Activated naive CD8-positive, alpha-beta T cell (primary cell): Measurements from ENCODE around the gene KLHL2.
"Not testable (repeated sequence)": the region's sequence is repeated elsewhere in the genome, so short reads cannot be mapped to it uniquely, and the experiment has no call there.

Source experiments
- H3K27ac Mint-ChIP-seq: one replicate; pipeline ENCODE4 v1.8.0; 2021; ENCODE audit warnings: mixed read lengths
- H3K27me3 Mint-ChIP-seq: one replicate; pipeline ENCODE4 v1.8.0; 2021; ENCODE audit warnings: mixed read lengths
- H3K36me3 Mint-ChIP-seq: one replicate; pipeline ENCODE4 v1.8.0; 2021; ENCODE audit warnings: mixed read lengths
- H3K4me1 Mint-ChIP-seq: one replicate; pipeline ENCODE4 v1.8.0; 2021; ENCODE audit warnings: low read depth, mixed read lengths
- H3K4me3 Mint-ChIP-seq: one replicate; pipeline ENCODE4 v1.8.0; 2021; ENCODE audit warnings: mild to moderate bottlenecking, mixed read lengths
- H3K9me3 Mint-ChIP-seq: one replicate; pipeline ENCODE4 v1.8.0; 2021; ENCODE audit warnings: low read depth, mixed read lengths

The KLHL2 gene

GRCh38 chr4:165238041-165238640, 30.8 kb downstream of the KLHL2 start:
- H3K4me3 Mint-ChIP-seq, H3K27ac Mint-ChIP-seq: not testable (repeated sequence)
- peaks cover 16% of the 10 kb centered on the region for H3K36me3 Mint-ChIP-seq

DNA sequence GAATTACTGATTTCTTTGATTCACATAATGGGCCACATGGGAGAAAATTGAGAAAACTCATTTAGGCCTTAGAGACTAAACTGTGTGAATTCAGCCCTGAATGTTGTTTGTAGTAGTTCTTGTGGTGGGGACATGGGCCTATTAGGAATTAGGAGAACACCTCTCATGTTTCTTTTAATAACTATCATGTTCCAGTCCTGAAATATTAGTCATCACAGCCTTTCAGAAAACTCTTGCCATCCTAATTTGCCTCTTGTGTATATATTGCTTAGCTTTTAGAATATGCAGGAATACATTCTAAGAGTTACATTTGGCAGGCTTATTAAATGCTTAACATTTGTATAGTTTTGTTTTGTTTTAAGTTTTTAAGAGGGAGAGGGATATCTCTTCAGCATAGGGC, 33.4 kb downstream of the KLHL2 start:
- peaks cover 27% of the 10 kb centered on the region for H3K36me3 Mint-ChIP-seq
- not testable (repeated sequence) for H3K27ac Mint-ChIP-seq, H3K9me3 Mint-ChIP-seq, H3K4me3 Mint-ChIP-seq, H3K27me3 Mint-ChIP-seq
- H3K4me1 Mint-ChIP-seq = peaks cover 20% of the 10 kb centered on the region

More at GRCh38 chr4:165238041-165238640, 30.8 kb downstream of the KLHL2 start:
- peaks cover 23% of the 10 kb centered on the region for H3K4me1 Mint-ChIP-seq
- not testable (repeated sequence) for H3K27me3 Mint-ChIP-seq, H3K9me3 Mint-ChIP-seq

DNA sequence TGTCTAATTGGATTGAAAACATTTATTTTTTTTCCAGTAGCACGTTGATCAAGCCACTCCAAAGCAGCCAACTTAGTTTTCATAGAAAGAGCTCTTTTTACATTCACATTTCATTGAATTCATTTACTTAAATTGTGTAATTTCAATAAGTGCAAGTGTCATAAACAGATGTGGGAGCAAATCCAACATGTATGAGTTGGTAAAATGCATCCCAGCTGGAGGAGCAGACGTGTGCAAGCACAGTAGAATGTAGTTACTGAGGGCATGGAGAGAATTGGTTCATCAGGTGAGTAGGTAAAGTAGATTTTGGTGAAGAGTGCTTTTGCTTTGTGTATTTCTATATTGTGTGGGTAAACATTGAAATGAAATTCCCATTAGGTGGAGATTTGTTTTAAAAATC, 36.8 kb downstream of the KLHL2 start:
- H3K36me3 Mint-ChIP-seq = peaks cover 24% of the 10 kb centered on the region
- not testable (repeated sequence) for H3K27ac Mint-ChIP-seq, H3K9me3 Mint-ChIP-seq, H3K27me3 Mint-ChIP-seq, H3K4me3 Mint-ChIP-seq
- peaks cover 13% of the 10 kb centered on the region for H3K4me1 Mint-ChIP-seq

- not testable (repeated sequence) for H3K27ac Mint-ChIP-seq, H3K4me3 Mint-ChIP-seq
- H3K36me3 Mint-ChIP-seq = peaks cover 20% of the 10 kb centered on the region
Measured at GRCh38 chr4:165244587-165245186, 37.3 kb downstream of the KLHL2 start.

GRCh38 chr4:165248102-165248501, 40.7 kb downstream of the KLHL2 start:
- H3K27ac Mint-ChIP-seq = no peak overlapping the region
- H3K27me3 Mint-ChIP-seq = no peaks in the 10 kb centered on the region
- H3K36me3 Mint-ChIP-seq = peaks cover 13% of the 10 kb centered on the region
- H3K4me1 Mint-ChIP-seq = peaks cover 10% of the 10 kb centered on the region
- no peak overlapping the region for H3K4me3 Mint-ChIP-seq
- H3K9me3 Mint-ChIP-seq = no peaks in the 10 kb centered on the region

More at GRCh38 chr4:165244587-165245186, 37.3 kb downstream of the KLHL2 start:
- H3K4me1 Mint-ChIP-seq = peaks cover 13% of the 10 kb centered on the region
- not testable (repeated sequence) for H3K9me3 Mint-ChIP-seq, H3K27me3 Mint-ChIP-seq

GRCh38 chr4:165248904-165249303, 41.5 kb downstream of the KLHL2 start:
- H3K27me3 Mint-ChIP-seq, H3K9me3 Mint-ChIP-seq, H3K4me3 Mint-ChIP-seq: not testable (repeated sequence)
- H3K36me3 Mint-ChIP-seq = peaks cover 15% of the 10 kb centered on the region
- H3K4me1 Mint-ChIP-seq = peaks cover 15% of the 10 kb centered on the region
- peak overlapping the region; percentile 64 for H3K27ac Mint-ChIP-seq

DNA sequence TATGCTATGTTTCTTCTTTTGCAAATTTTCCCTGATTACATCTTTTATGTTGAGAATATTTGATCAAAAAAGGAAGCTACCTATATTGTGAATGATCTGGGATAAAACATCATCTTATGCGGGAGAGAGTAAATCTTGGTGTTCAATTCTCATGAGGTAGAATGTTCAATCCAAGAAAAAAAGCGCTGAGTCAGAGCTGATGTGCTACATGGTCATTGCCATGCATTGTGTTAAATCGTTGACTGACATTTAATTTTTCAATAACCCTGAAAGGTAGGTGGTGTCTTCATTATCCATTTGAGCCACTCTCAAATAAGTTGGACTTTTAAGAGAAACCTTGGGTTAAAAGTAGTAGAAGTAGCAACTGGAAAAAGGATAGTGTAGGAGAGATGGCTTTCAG, 47.4 kb downstream of the KLHL2 start:
- H3K27ac Mint-ChIP-seq = not testable (repeated sequence)

DNA sequence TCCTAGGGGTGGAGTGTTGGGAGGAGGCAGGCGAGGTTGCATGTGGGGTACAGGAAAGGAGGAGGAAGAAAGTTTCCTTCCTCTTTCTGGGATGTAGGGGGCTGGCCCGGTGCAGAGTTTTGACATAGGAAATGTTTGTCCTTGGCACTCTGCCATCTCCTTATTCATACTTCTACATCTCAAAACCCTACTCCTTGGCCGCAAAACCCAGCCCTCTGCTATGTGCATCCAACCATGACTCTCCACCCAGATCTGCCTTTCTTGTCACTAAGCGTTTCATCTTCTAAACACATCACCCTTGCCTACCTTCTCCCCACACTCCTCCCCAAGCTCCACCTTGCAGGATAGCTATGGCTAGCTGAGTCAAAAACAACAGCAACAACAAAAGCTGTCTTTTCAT, 48.1 kb downstream of the KLHL2 start:
- peak overlapping the region; percentile 79 for H3K27ac Mint-ChIP-seq

More for the DNA sequence above, 47.4 kb downstream of the KLHL2 start:
- not testable (repeated sequence) for H3K36me3 Mint-ChIP-seq, H3K4me3 Mint-ChIP-seq, H3K9me3 Mint-ChIP-seq, H3K27me3 Mint-ChIP-seq
- H3K4me1 Mint-ChIP-seq = peaks cover 58% of the 10 kb centered on the region

GRCh38 chr4:165256074-165256659, 48.8 kb downstream of the KLHL2 start:
- not testable (repeated sequence) for H3K27me3 Mint-ChIP-seq, H3K36me3 Mint-ChIP-seq, H3K9me3 Mint-ChIP-seq
- H3K27ac Mint-ChIP-seq = peak overlapping the region; percentile 79
- H3K4me3 Mint-ChIP-seq = peak overlapping the region; percentile 72
- peaks cover 71% of the 10 kb centered on the region for H3K4me1 Mint-ChIP-seq

More for the DNA sequence above, 48.1 kb downstream of the KLHL2 start:
- not testable (repeated sequence) for H3K36me3 Mint-ChIP-seq, H3K9me3 Mint-ChIP-seq, H3K27me3 Mint-ChIP-seq
- Mint-ChIP-seq H3K4me1 (peaks cover 65% of the 10 kb centered on the region), H3K4me3 (peak overlapping the region; percentile 72)

DNA sequence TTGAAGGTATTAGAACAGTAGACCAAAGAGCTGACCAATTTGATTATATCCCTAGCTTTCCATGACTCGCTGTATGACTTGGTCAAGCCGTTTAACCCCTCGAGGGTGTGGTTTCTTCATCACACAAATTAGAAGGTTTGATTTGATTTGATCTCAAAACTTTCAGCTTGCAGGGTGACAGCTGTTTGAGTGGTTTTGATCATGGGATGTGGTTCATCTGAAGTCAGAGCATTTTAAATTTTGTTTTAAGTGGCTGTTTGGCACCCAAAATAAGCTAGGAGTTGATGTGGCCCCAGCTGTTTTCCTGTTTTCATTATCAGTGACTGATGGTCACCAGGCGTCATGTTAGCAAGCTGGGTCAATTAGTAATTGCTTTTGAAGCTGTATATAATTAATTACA, 52.4 kb downstream of the KLHL2 start:
- H3K36me3 Mint-ChIP-seq, H3K27me3 Mint-ChIP-seq, H3K9me3 Mint-ChIP-seq, H3K27ac Mint-ChIP-seq: not testable (repeated sequence)
- Mint-ChIP-seq H3K4me3 (peak overlapping the region; percentile 24), H3K4me1 (peaks cover 67% of the 10 kb centered on the region)

DNA sequence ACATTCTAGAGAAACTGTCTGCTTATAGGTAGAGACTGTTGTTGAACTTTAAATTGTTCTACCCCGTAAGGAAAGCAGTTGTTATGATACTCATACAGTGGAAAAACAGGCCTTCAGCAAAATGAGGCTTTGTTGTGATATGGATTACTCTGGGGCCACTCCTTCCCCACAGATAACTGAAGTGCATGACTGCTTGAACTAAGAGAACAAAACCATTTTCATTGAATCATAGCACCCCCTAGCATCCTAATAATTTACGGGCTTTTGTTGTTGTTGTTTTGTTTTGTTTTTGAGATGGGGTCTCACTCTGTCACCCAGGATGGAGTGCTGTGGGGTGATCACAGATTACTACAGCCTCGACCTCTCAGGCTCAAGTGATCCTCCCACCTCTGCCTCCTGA, 54.9 kb downstream of the KLHL2 start:
- not testable (repeated sequence) for H3K27me3 Mint-ChIP-seq, H3K4me3 Mint-ChIP-seq, H3K9me3 Mint-ChIP-seq, H3K27ac Mint-ChIP-seq, H3K36me3 Mint-ChIP-seq
- peaks cover 43% of the 10 kb centered on the region for H3K4me1 Mint-ChIP-seq

DNA sequence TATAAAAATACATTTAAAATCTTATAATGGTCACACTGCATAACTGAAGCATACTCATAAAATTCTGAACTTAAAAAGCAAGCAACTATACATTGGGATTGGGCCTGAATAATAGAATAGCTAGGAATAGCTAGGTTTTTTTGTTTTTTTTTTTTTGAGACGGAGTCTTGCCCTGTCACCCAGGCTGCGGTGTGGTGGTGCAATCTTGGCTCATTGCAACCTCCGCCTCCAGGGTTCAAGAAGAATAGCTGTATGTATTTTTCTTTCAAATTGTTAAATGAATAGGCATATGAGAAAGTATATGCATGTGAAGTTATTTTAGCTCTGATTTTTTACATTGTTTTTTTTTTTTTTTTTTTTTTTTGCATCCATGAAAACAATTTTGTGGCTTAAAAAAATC, 56.1 kb downstream of the KLHL2 start:
- not testable (repeated sequence) for H3K27me3 Mint-ChIP-seq, H3K9me3 Mint-ChIP-seq, H3K27ac Mint-ChIP-seq, H3K36me3 Mint-ChIP-seq, H3K4me3 Mint-ChIP-seq
- peaks cover 37% of the 10 kb centered on the region for H3K4me1 Mint-ChIP-seq

- Mint-ChIP-seq H3K4me1 (peaks cover 17% of the 10 kb centered on the region), H3K36me3 (peaks cover 28% of the 10 kb centered on the region)
- not testable (repeated sequence) for H3K27me3 Mint-ChIP-seq, H3K27ac Mint-ChIP-seq, H3K4me3 Mint-ChIP-seq, H3K9me3 Mint-ChIP-seq
Measured at GRCh38 chr4:165269931-165270330, 62.6 kb downstream of the KLHL2 start.

- not testable (repeated sequence) for H3K4me3 Mint-ChIP-seq, H3K9me3 Mint-ChIP-seq, H3K27me3 Mint-ChIP-seq, H3K27ac Mint-ChIP-seq
- Mint-ChIP-seq H3K36me3 (peaks cover 24% of the 10 kb centered on the region), H3K4me1 (peaks cover 11% of the 10 kb centered on the region)
Measured at GRCh38 chr4:165273443-165273842, 66.1 kb downstream of the KLHL2 start.

- H3K27ac Mint-ChIP-seq, H3K4me3 Mint-ChIP-seq, H3K4me1 Mint-ChIP-seq, H3K27me3 Mint-ChIP-seq, H3K9me3 Mint-ChIP-seq: not testable (repeated sequence)
- peaks cover 16% of the 10 kb centered on the region for H3K36me3 Mint-ChIP-seq
Measured at GRCh38 chr4:165275357-165275756, 68.0 kb downstream of the KLHL2 start.

GRCh38 chr4:165279531-165279930, 72.2 kb downstream of the KLHL2 start:
- not testable (repeated sequence) for H3K4me1 Mint-ChIP-seq, H3K27me3 Mint-ChIP-seq, H3K4me3 Mint-ChIP-seq, H3K27ac Mint-ChIP-seq, H3K9me3 Mint-ChIP-seq
- H3K36me3 Mint-ChIP-seq = peaks cover 17% of the 10 kb centered on the region
